SK-N-SH treated with all-trans-retinoic acid at 6 μM for 48 hours (cell line): ENCODE results near the gene IQSEC3.

ENCODE experiments used
- PATZ1 ChIP-seq: fragments of 250-450 bp; sonication (Bioruptor Pico); IDR thresholded peaks from 2 replicates; pipeline ENCODE4 v1.8.0; 2020; ENCODE audit warnings: mild to moderate bottlenecking, moderate library complexity, borderline replicate concordance
- ZC3H10 ChIP-seq: fragments of 250-450 bp; sonication (Bioruptor Pico); IDR thresholded peaks from 2 replicates; pipeline ENCODE4 v1.5.1; 2021; ENCODE audit warnings: mild to moderate bottlenecking, moderate library complexity
- ZNF8 ChIP-seq: fragments of 450-650 bp; formaldehyde crosslinking; IDR thresholded peaks from 2 replicates; pipeline ENCODE4 v1.5.0; 2020; ENCODE audit warnings: mild to moderate bottlenecking, moderate library complexity
- TF ChIP-seq, protein P1 (sequence below): fragments of 250-450 bp; sonication (Bioruptor Pico); IDR thresholded peaks from 2 replicates; pipeline ENCODE4 v1.5.1; 2021; ENCODE audit warnings: mild to moderate bottlenecking, moderate library complexity
- TF ChIP-seq, protein P2 (sequence below): fragments of 250-450 bp; sonication (Bioruptor Pico); IDR thresholded peaks from 2 replicates; pipeline ENCODE4 v1.5.1; 2020; ENCODE audit warnings: low read depth, mild to moderate bottlenecking, moderate library complexity

DNA sequence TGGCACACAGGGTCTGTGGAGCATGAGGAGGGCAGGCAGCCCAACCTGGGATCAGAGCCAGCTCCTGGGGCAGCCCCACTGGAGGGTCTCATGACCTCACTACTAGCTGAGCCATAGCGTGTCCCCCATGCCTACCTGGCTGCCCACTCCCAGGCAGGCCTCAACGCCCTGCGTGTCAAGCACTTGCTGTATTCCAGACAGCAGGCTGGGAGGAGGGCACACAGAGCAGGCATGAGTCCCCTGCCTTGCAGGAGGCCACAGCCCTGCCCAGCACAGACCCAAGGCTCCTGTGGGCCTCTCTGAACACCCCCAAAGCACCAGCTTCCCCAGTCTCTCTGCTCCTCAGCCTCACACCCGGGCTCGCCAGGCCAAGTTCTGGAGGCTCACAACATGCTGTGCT lies 64.0 kb downstream of the IQSEC3 start:
- TF ChIP-seq, protein P1, sequence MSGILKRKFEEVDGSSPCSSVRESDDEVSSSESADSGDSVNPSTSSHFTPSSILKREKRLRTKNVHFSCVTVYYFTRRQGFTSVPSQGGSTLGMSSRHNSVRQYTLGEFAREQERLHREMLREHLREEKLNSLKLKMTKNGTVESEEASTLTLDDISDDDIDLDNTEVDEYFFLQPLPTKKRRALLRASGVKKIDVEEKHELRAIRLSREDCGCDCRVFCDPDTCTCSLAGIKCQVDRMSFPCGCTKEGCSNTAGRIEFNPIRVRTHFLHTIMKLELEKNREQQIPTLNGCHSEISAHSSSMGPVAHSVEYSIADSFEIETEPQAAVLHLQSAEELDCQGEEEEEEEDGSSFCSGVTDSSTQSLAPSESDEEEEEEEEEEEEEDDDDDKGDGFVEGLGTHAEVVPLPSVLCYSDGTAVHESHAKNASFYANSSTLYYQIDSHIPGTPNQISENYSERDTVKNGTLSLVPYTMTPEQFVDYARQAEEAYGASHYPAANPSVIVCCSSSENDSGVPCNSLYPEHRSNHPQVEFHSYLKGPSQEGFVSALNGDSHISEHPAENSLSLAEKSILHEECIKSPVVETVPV (CRISPR knock-in tag), result no peak
- TF ChIP-seq PATZ1 (CRISPR knock-in tag) (no peak), ZNF8 (no peak), ZC3H10 (no peak)
- TF ChIP-seq, protein P2, sequence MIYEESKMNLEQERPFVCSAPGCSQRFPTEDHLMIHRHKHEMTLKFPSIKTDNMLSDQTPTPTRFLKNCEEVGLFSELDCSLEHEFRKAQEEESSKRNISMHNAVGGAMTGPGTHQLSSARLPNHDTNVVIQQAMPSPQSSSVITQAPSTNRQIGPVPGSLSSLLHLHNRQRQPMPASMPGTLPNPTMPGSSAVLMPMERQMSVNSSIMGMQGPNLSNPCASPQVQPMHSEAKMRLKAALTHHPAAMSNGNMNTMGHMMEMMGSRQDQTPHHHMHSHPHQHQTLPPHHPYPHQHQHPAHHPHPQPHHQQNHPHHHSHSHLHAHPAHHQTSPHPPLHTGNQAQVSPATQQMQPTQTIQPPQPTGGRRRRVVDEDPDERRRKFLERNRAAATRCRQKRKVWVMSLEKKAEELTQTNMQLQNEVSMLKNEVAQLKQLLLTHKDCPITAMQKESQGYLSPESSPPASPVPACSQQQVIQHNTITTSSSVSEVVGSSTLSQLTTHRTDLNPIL, result no peak
